ENCODE data around the gene RPRD1B. TPM values are rescaled to one million over a fixed set of nuclear protein-coding genes. Genes with fewer than 3 reads are reported as not detected.

Gene RPRD1B
- total and polyA plus RNA-seq, 2 experiments from 2014 or later, result 7.3 to 24.3 TPM

GRCh38 chr20:38024496-38024895, 9.1 kb upstream of the RPRD1B start:
- H3K79me2 ChIP-seq (replicated peaks; ENCODE audit: insufficient read depth), result peaks cover 96% of the 10 kb centered on the region
- H3K4me1 ChIP-seq (ENCODE audit: insufficient read depth), result peaks cover 18% of the 10 kb centered on the region
- peaks cover 9% of the 10 kb centered on the region; the same call in 2 of the 3 replicates for H3K36me3 Mint-ChIP-seq (ENCODE audit: low read depth)

More at GRCh38 chr20:38024496-38024895, 9.1 kb upstream of the RPRD1B start:
- Histone ChIP-seq H3K4me3 (no peak overlapping the region), H3K27ac (ENCODE audit: low read depth) (no peak overlapping the region), H3F3A (replicated peaks; ENCODE audit: low read depth) (no peaks in the 10 kb centered on the region), H3K4me2 (no peak overlapping the region), H3K27me3 (ENCODE audit: insufficient read depth) (no peaks in the 10 kb centered on the region), H3K36me3 (ENCODE audit: insufficient read depth) (peaks cover under 1% of the 10 kb centered on the region; the same call in 1 of the 2 replicates), H2AFZ (no peak overlapping the region), H3K9me2 (ENCODE audit: insufficient read depth) (no peaks in the 10 kb centered on the region; the same call in 1 of the 2 replicates), H4K20me1 (replicated peaks; ENCODE audit: insufficient read depth) (peaks cover 33% of the 10 kb centered on the region)
- Mint-ChIP-seq H3K4me3 (no peak overlapping the region), H3K27me3 (ENCODE audit: insufficient read depth, low read depth, poor library complexity) (peaks cover 4% of the 10 kb centered on the region), H3K27ac (no peak overlapping the region), H3K4me1 (peaks cover 15% of the 10 kb centered on the region), H3K9me3 (no peaks in the 10 kb centered on the region)
- DNase-seq (ENCODE audit: low spot score) (no peak), ATAC-seq (no peak)
- TF ChIP-seq POLR2AphosphoS5 (IDR thresholded peaks at IDR 0.05; ENCODE audit: low read depth), result no peak
- TF ChIP-seq STAT1 (IDR thresholded peaks at IDR 0.05; ENCODE audit: unreplicated experiment), result no peak
- TF ChIP-seq, protein P1, sequence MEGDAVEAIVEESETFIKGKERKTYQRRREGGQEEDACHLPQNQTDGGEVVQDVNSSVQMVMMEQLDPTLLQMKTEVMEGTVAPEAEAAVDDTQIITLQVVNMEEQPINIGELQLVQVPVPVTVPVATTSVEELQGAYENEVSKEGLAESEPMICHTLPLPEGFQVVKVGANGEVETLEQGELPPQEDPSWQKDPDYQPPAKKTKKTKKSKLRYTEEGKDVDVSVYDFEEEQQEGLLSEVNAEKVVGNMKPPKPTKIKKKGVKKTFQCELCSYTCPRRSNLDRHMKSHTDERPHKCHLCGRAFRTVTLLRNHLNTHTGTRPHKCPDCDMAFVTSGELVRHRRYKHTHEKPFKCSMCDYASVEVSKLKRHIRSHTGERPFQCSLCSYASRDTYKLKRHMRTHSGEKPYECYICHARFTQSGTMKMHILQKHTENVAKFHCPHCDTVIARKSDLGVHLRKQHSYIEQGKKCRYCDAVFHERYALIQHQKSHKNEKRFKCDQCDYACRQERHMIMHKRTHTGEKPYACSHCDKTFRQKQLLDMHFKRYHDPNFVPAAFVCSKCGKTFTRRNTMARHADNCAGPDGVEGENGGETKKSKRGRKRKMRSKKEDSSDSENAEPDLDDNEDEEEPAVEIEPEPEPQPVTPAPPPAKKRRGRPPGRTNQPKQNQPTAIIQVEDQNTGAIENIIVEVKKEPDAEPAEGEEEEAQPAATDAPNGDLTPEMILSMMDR (conservative IDR thresholded peaks at IDR 0.05; ENCODE audit: low read depth in 2 of 2), result no peak
- no peak for TF ChIP-seq ZNF114 (CRISPR knock-in tag; IDR thresholded peaks at IDR 0.05)
- no peak for TF ChIP-seq EZH2 (IDR thresholded peaks at IDR 0.05; ENCODE audit: low read depth, unreplicated experiment)
- no peak for TF ChIP-seq NANOG (IDR thresholded peaks at IDR 0.05; ENCODE audit: borderline replicate concordance)
- no peak for TF ChIP-seq ZNF331 (CRISPR knock-in tag; IDR thresholded peaks at IDR 0.05; ENCODE audit: low read depth)
- no peak for TF ChIP-seq CREB1 (CRISPR knock-in tag; IDR thresholded peaks at IDR 0.05; ENCODE audit: low read depth)
- TF ChIP-seq EZH2phosphoT487 (IDR thresholded peaks at IDR 0.05; ENCODE audit: unreplicated experiment), result no peak
- TF ChIP-seq ZNF462 (CRISPR knock-in tag; IDR thresholded peaks at IDR 0.05), result no peak
- TF ChIP-seq, protein P2, sequence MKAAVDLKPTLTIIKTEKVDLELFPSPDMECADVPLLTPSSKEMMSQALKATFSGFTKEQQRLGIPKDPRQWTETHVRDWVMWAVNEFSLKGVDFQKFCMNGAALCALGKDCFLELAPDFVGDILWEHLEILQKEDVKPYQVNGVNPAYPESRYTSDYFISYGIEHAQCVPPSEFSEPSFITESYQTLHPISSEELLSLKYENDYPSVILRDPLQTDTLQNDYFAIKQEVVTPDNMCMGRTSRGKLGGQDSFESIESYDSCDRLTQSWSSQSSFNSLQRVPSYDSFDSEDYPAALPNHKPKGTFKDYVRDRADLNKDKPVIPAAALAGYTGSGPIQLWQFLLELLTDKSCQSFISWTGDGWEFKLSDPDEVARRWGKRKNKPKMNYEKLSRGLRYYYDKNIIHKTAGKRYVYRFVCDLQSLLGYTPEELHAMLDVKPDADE (IDR thresholded peaks at IDR 0.05), result no peak
- no peak for TF ChIP-seq JUNB (IDR thresholded peaks at IDR 0.05; ENCODE audit: unreplicated experiment)
- TF ChIP-seq, protein P3, sequence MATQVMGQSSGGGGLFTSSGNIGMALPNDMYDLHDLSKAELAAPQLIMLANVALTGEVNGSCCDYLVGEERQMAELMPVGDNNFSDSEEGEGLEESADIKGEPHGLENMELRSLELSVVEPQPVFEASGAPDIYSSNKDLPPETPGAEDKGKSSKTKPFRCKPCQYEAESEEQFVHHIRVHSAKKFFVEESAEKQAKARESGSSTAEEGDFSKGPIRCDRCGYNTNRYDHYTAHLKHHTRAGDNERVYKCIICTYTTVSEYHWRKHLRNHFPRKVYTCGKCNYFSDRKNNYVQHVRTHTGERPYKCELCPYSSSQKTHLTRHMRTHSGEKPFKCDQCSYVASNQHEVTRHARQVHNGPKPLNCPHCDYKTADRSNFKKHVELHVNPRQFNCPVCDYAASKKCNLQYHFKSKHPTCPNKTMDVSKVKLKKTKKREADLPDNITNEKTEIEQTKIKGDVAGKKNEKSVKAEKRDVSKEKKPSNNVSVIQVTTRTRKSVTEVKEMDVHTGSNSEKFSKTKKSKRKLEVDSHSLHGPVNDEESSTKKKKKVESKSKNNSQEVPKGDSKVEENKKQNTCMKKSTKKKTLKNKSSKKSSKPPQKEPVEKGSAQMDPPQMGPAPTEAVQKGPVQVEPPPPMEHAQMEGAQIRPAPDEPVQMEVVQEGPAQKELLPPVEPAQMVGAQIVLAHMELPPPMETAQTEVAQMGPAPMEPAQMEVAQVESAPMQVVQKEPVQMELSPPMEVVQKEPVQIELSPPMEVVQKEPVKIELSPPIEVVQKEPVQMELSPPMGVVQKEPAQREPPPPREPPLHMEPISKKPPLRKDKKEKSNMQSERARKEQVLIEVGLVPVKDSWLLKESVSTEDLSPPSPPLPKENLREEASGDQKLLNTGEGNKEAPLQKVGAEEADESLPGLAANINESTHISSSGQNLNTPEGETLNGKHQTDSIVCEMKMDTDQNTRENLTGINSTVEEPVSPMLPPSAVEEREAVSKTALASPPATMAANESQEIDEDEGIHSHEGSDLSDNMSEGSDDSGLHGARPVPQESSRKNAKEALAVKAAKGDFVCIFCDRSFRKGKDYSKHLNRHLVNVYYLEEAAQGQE (IDR thresholded peaks at IDR 0.05; ENCODE audit: unreplicated experiment), result no peak
